ENCODE results near the gene GJA3.

- TF ChIP-seq, protein P1, sequence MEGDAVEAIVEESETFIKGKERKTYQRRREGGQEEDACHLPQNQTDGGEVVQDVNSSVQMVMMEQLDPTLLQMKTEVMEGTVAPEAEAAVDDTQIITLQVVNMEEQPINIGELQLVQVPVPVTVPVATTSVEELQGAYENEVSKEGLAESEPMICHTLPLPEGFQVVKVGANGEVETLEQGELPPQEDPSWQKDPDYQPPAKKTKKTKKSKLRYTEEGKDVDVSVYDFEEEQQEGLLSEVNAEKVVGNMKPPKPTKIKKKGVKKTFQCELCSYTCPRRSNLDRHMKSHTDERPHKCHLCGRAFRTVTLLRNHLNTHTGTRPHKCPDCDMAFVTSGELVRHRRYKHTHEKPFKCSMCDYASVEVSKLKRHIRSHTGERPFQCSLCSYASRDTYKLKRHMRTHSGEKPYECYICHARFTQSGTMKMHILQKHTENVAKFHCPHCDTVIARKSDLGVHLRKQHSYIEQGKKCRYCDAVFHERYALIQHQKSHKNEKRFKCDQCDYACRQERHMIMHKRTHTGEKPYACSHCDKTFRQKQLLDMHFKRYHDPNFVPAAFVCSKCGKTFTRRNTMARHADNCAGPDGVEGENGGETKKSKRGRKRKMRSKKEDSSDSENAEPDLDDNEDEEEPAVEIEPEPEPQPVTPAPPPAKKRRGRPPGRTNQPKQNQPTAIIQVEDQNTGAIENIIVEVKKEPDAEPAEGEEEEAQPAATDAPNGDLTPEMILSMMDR (IDR thresholded peaks at IDR 0.05; ENCODE audit: insufficient read depth, low read depth, low read length): no peak
- TF ChIP-seq EZH2 (IDR thresholded peaks at IDR 0.05; ENCODE audit: insufficient read depth, low read length): no peak
Observed at GRCh38 chr13:20137875-20138274, 23.0 kb downstream of the GJA3 start.

Data from astrocyte (in vitro differentiated cells and primary cell).